ENCODE measurements around the gene TIGD4. TPM values are rescaled to one million over a fixed set of nuclear protein-coding genes. Genes with fewer than 3 reads are reported as not detected.
A peak's percentile ranks its signal among the peaks of the same experiment; 100 is the strongest.

Gene TIGD4
- total and polyA plus RNA-seq, 2 of the 13 experiments (the other 11 are each of a cell fraction or from before 2014, with no cell fraction given): 0.15 to 0.62 TPM

DNA sequence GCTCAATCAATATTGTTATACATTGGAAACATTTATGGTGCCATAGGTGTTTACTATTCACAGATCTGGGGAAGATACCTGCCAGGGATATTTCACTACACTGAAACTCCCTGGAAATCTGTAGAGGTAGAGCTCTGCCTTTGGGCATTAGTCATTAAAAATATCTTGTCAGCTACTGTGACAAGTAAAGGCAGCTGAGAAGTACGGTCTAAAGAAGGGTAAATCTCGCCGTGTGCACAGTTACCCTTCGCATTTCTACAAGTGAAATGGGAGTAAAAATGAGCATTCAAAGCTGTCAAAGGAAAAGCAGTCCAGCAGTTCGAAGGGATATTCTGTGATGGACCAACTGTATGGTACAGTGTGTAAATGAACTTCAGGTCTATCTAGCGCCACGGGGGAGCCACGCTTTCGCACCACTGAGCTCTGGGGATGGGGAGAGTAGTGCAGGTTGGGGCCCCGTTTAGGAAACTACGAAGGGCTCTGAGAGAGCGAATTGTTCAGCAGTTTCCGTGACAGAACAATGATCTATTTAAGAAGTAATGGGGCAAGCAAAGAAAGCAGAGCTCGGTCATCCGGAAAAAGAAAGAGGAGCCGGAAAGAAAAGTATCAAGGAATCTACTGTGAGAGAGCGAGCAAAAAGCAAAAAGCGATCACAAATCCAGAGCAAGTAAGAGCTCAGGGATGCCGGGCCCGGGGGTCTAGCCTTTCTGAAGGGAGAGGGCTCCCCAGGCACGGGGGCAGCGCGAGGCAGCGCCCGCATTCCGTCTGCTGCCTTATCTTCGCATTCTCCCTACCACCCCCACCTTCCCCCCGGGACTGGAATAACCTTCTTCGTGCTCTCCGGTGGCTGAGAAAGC lies 646 bp downstream of the TIGD4 start (continued):
- TF ChIP-seq ZNF253 (CRISPR knock-in tag; IDR thresholded peaks at IDR 0.05; ENCODE audit: borderline replicate concordance): no peak
- TF ChIP-seq ZNF788 (CRISPR knock-in tag; IDR thresholded peaks at IDR 0.05; ENCODE audit: borderline replicate concordance): no peak
- TF ChIP-seq ELF4 (CRISPR knock-in tag; IDR thresholded peaks at IDR 0.05; ENCODE audit: borderline replicate concordance): no peak
- 0 out of 2 replicates have a peak, but pooled peaks have one; percentile 34 for TF ChIP-seq ZBTB7A (CRISPR knock-in tag; IDR thresholded peaks at IDR 0.05)
- TF ChIP-seq, protein P1, sequence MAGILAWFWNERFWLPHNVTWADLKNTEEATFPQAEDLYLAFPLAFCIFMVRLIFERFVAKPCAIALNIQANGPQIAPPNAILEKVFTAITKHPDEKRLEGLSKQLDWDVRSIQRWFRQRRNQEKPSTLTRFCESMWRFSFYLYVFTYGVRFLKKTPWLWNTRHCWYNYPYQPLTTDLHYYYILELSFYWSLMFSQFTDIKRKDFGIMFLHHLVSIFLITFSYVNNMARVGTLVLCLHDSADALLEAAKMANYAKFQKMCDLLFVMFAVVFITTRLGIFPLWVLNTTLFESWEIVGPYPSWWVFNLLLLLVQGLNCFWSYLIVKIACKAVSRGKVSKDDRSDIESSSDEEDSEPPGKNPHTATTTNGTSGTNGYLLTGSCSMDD (CRISPR knock-in tag; IDR thresholded peaks at IDR 0.05): no peak
- TF ChIP-seq, protein P2, sequence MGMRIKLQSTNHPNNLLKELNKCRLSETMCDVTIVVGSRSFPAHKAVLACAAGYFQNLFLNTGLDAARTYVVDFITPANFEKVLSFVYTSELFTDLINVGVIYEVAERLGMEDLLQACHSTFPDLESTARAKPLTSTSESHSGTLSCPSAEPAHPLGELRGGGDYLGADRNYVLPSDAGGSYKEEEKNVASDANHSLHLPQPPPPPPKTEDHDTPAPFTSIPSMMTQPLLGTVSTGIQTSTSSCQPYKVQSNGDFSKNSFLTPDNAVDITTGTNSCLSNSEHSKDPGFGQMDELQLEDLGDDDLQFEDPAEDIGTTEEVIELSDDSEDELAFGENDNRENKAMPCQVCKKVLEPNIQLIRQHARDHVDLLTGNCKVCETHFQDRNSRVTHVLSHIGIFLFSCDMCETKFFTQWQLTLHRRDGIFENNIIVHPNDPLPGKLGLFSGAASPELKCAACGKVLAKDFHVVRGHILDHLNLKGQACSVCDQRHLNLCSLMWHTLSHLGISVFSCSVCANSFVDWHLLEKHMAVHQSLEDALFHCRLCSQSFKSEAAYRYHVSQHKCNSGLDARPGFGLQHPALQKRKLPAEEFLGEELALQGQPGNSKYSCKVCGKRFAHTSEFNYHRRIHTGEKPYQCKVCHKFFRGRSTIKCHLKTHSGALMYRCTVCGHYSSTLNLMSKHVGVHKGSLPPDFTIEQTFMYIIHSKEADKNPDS (CRISPR knock-in tag; IDR thresholded peaks at IDR 0.05): 0 out of 2 replicates have a peak, but pooled peaks have one; percentile 1
- TF ChIP-seq ZNF451 (CRISPR knock-in tag; IDR thresholded peaks at IDR 0.05): no peak
- no peak for TF ChIP-seq PHF21A (CRISPR knock-in tag; IDR thresholded peaks at IDR 0.05)
- 0 out of 2 replicates have a peak, but pooled peaks have one; percentile 39 for TF ChIP-seq ZNF446 (CRISPR knock-in tag; IDR thresholded peaks at IDR 0.05)
- no peak for TF ChIP-seq MED1 (CRISPR knock-in tag; IDR thresholded peaks at IDR 0.05)
- TF ChIP-seq, protein P3, sequence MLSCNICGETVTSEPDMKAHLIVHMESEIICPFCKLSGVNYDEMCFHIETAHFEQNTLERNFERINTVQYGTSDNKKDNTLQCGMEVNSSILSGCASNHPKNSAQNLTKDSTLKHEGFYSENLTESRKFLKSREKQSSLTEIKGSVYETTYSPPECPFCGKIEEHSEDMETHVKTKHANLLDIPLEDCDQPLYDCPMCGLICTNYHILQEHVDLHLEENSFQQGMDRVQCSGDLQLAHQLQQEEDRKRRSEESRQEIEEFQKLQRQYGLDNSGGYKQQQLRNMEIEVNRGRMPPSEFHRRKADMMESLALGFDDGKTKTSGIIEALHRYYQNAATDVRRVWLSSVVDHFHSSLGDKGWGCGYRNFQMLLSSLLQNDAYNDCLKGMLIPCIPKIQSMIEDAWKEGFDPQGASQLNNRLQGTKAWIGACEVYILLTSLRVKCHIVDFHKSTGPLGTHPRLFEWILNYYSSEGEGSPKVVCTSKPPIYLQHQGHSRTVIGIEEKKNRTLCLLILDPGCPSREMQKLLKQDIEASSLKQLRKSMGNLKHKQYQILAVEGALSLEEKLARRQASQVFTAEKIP (CRISPR knock-in tag; IDR thresholded peaks at IDR 0.05; ENCODE audit: borderline replicate concordance): no peak
- no peak for TF ChIP-seq ZNF337 (CRISPR knock-in tag; IDR thresholded peaks at IDR 0.05; ENCODE audit: borderline replicate concordance, low read depth)
- no peak for TF ChIP-seq ZNF543 (CRISPR knock-in tag; IDR thresholded peaks at IDR 0.05)
- no peak for TF ChIP-seq ZNF615 (CRISPR knock-in tag; IDR thresholded peaks at IDR 0.05; ENCODE audit: borderline replicate concordance)
- TF ChIP-seq, protein P4, sequence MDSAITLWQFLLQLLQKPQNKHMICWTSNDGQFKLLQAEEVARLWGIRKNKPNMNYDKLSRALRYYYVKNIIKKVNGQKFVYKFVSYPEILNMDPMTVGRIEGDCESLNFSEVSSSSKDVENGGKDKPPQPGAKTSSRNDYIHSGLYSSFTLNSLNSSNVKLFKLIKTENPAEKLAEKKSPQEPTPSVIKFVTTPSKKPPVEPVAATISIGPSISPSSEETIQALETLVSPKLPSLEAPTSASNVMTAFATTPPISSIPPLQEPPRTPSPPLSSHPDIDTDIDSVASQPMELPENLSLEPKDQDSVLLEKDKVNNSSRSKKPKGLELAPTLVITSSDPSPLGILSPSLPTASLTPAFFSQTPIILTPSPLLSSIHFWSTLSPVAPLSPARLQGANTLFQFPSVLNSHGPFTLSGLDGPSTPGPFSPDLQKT (CRISPR knock-in tag; IDR thresholded peaks at IDR 0.05; ENCODE audit: borderline replicate concordance): no peak
- no peak for TF ChIP-seq PAWR (CRISPR knock-in tag; IDR thresholded peaks at IDR 0.05; ENCODE audit: borderline replicate concordance)
- TF ChIP-seq ZNF709 (CRISPR knock-in tag; IDR thresholded peaks at IDR 0.05): peak; percentile 28; the same call in 1 of the 2 replicates
- TF ChIP-seq, protein P5, sequence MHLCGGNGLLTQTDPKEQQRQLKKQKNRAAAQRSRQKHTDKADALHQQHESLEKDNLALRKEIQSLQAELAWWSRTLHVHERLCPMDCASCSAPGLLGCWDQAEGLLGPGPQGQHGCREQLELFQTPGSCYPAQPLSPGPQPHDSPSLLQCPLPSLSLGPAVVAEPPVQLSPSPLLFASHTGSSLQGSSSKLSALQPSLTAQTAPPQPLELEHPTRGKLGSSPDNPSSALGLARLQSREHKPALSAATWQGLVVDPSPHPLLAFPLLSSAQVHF (CRISPR knock-in tag; IDR thresholded peaks at IDR 0.05): no peak
- TF ChIP-seq, protein P6, sequence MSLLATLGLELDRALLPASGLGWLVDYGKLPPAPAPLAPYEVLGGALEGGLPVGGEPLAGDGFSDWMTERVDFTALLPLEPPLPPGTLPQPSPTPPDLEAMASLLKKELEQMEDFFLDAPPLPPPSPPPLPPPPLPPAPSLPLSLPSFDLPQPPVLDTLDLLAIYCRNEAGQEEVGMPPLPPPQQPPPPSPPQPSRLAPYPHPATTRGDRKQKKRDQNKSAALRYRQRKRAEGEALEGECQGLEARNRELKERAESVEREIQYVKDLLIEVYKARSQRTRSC (CRISPR knock-in tag; IDR thresholded peaks at IDR 0.05; ENCODE audit: low read depth): 0 out of 2 replicates have a peak, but pooled peaks have one; percentile 2
- 0 out of 2 replicates have a peak, but pooled peaks have one; percentile 8 for TF ChIP-seq NRL (CRISPR knock-in tag; IDR thresholded peaks at IDR 0.05; ENCODE audit: borderline replicate concordance)
